ENCODE data around the gene MFSD6.
"Not testable (repeated sequence)": the region's sequence is repeated elsewhere in the genome, so short reads cannot be mapped to it uniquely, and the experiment has no call there.

Gene MFSD6

GRCh38 chr2:190493095-190493494, 84.9 kb downstream of the MFSD6 start:
- Histone ChIP-seq H3K27me3 (no peaks in the 10 kb centered on the region), H3K4me3 (ENCODE audit: low read depth in 1 of 2, low read length in 1 of 2) (no peak overlapping the region), H3K9me3 (no peaks in the 10 kb centered on the region), H3K36me3 (no peaks in the 10 kb centered on the region), H3K27ac (no peak overlapping the region), H3K4me1 (ENCODE audit: control insufficient read depth in 1 of 2, insufficient read depth in 1 of 2, low read depth in 1 of 2, low read length in 1 of 2) (no peaks in the 10 kb centered on the region)
- no peak for TF ChIP-seq CTCF (IDR thresholded peaks at IDR 0.05)

- H3K27me3 ChIP-seq; H3K27ac ChIP-seq; H3K36me3 ChIP-seq; H3K4me3 ChIP-seq (ENCODE audit: low read depth in 1 of 2, low read length in 1 of 2); H3K4me1 ChIP-seq (ENCODE audit: control insufficient read depth in 1 of 2, insufficient read depth in 1 of 2, low read depth in 1 of 2, low read length in 1 of 2); H3K9me3 ChIP-seq: not testable (repeated sequence)
Measured at GRCh38 chr2:190494600-190495227, 86.6 kb downstream of the MFSD6 start.

GRCh38 chr2:190497428-190497827, 89.3 kb downstream of the MFSD6 start:
- Histone ChIP-seq H3K4me1 (ENCODE audit: control insufficient read depth in 1 of 2, insufficient read depth in 1 of 2, low read depth in 1 of 2, low read length in 1 of 2) (no peaks in the 10 kb centered on the region), H3K27ac (no peak overlapping the region), H3K9me3 (no peaks in the 10 kb centered on the region), H3K36me3 (no peaks in the 10 kb centered on the region), H3K4me3 (ENCODE audit: low read depth in 1 of 2, low read length in 1 of 2) (no peak overlapping the region), H3K27me3 (no peaks in the 10 kb centered on the region)
- no peak for TF ChIP-seq CTCF (IDR thresholded peaks at IDR 0.05)

- H3K27ac ChIP-seq: no peak overlapping the region
- no peaks in the 10 kb centered on the region for H3K9me3 ChIP-seq
- H3K36me3 ChIP-seq: no peaks in the 10 kb centered on the region
- H3K27me3 ChIP-seq: no peaks in the 10 kb centered on the region
- no peak overlapping the region for H3K4me3 ChIP-seq (ENCODE audit: low read depth in 1 of 2, low read length in 1 of 2)
- TF ChIP-seq CTCF (IDR thresholded peaks at IDR 0.05): no peak
- no peaks in the 10 kb centered on the region for H3K4me1 ChIP-seq (ENCODE audit: control insufficient read depth in 1 of 2, insufficient read depth in 1 of 2, low read depth in 1 of 2, low read length in 1 of 2)
Measured at GRCh38 chr2:190499273-190499672, 91.1 kb downstream of the MFSD6 start.

- Histone ChIP-seq H3K9me3 (no peaks in the 10 kb centered on the region), H3K27ac (no peak overlapping the region), H3K4me3 (ENCODE audit: low read depth in 1 of 2, low read length in 1 of 2) (no peak overlapping the region), H3K4me1 (ENCODE audit: control insufficient read depth in 1 of 2, insufficient read depth in 1 of 2, low read depth in 1 of 2, low read length in 1 of 2) (no peaks in the 10 kb centered on the region), H3K36me3 (no peaks in the 10 kb centered on the region), H3K27me3 (no peaks in the 10 kb centered on the region)
- TF ChIP-seq CTCF (IDR thresholded peaks at IDR 0.05): no peak
Measured at GRCh38 chr2:190500054-190500502, 91.9 kb downstream of the MFSD6 start.

- Histone ChIP-seq H3K27ac (no peak overlapping the region), H3K27me3 (no peaks in the 10 kb centered on the region), H3K36me3 (no peaks in the 10 kb centered on the region), H3K9me3 (no peaks in the 10 kb centered on the region), H3K4me3 (ENCODE audit: low read depth in 1 of 2, low read length in 1 of 2) (no peak overlapping the region), H3K4me1 (ENCODE audit: control insufficient read depth in 1 of 2, insufficient read depth in 1 of 2, low read depth in 1 of 2, low read length in 1 of 2) (no peaks in the 10 kb centered on the region)
- TF ChIP-seq CTCF (IDR thresholded peaks at IDR 0.05): no peak
Measured at GRCh38 chr2:190501231-190501630, 93.1 kb downstream of the MFSD6 start.

Measured in neutrophil (primary cell).